ENCODE measurements around the gene FHIT.
A peak's percentile ranks its signal among the peaks of the same experiment; 100 is the strongest.
"Not testable (repeated sequence)": the region's sequence is repeated elsewhere in the genome, so short reads cannot be mapped to it uniquely, and the experiment has no call there.

Gene FHIT

DNA sequence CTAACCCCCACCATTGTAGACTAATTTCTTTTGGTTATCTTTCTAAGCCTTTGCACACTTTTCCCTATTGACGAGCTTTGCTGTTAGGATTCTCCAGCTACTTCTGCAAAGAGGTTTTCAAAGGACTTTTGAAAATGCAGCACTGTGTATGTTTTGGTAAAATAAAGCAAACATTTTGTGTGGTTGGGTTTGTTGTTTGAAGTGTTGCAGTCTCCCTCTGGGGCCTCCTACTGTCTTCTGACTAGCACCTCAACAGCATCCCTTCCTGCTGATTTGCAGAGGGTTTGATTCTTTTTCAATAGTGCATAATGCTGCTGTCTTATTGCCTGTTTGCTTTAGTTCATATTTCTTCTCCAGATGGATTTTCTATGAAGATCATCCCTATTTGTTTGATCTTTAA, 1426.4 kb downstream of the FHIT start:
- DNase-seq (ENCODE audit: low read depth) = no peak

DNA sequence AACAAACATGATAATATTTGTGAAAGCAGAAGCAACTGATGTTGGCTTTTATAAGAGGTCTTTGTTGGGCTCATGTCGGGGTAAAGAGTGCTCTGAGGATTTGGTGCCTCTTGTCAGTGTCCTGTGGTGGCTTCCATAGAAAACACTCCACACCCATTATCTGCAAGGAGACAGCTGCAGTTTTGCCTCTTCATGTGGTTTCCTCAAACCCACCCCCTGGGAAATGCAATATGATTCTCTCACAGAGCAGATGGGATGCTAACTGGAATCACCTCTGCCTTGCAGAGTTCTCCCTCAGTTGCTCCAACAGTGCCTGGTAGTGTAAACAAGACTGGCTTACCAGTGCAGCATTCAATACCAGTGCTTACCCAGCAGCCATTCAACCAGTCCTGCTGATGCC, 1430.0 kb downstream of the FHIT start:
- no peak for DNase-seq (ENCODE audit: low read depth)

DNA sequence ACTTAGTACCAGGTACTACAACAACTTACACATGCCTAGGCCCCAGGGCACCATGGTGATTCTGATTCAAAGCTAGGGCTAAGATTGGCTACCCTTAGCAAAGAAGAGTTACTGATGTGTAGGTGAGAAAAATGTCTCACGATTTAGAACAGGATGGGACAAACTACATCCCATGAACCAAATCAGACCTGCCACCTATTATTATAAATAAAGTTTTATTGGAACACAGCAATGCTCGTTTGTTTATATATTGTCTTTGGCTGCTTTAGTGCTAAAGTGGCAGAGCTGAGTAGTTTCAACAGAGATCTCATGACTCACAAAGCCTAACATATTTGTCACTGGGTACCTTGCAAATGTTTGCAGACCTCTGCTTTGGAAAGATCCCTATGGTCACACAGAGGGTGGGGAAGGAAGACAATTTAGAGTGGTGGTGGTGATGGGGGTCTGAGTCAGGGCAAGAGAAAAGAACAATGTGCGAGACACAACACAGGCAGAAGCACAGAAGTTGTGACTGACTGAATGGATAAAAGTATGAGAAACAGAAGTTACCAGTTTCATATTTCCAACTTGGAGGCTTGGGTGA, 1430.8 kb downstream of the FHIT start:
- DNase-seq (ENCODE audit: low read depth) = no peak

DNA sequence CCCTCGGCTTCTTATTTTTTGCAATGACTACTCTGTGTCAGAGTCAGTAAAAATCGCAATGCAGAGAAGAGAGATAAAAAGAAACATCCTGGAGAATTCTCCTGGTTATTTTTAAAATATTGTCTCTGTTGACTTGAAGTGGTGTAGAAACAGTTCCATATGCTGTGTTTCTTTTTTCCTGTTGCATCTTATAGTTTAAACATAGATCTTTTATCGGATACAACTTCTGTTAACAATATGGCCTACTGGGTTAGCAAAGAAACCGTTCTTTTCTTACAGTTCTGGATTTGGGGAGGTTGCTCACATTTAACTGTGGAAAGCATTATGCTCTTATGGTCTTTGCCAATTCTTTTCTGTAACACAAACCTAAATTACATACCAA, 1432.3 kb downstream of the FHIT start:
- DNase-seq (ENCODE audit: low read depth) = no peak

DNA sequence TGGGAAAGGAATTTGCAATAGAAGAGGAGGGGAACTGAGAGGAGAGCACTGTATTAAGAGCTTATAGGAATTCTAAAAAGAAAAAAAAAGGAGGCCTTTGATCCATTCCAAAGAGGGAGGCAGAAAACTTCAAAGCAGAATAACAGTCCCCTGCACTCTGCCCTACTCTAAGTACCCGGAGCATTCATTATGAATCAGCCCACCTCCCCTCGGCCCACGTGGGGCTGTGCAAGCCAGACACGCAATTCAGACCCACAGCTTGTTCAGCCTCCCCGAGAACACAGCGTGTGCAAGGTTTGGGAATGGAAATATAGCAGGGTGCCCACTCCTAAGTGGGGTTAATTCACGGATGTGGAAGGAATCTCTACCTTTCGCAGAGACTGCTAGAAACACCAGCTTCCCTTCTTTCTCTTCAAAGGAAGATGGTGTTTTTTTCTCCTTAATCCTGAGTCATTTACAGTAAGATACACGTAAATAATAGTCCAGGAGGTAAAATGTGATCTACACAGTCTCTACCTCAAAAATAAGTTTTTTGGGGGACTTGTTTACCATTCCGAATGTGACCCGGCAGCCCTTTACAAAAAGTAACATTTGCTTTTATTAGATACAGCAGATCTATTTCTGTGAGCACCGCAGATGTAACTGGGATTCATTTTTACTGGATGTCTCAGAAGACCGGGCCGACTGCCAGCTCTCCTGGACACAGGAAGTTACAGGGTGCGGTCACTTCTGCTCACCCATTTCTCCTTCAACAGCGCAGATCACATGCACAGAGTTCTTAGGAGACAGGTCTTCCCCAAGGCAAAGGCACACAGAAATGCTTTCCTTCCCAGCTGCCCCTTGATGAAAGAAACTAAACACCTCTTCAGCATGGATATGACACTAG, 1433.0 kb downstream of the FHIT start:
- peak; percentile 85 for DNase-seq (ENCODE audit: low read depth)

DNA sequence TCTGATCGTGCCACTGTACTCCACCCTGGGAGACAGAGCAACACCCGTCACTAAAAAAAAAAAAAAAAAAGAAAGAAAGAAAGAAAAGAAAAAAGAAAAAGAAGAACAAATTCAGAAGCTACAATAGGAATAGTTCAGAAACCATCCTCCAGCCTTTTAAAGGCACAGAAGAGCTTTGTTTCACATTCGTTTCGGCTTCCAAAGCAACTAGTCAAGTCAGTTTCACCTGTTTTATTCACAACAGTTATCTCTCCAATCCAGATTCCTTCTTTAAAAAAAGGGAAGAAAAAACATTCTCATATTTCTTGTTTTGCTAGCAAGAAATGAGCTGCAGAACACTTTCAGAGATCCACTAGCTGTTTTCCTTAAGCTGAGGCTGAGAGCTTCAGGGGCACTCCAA, 1433.7 kb downstream of the FHIT start:
- no peak for DNase-seq (ENCODE audit: low read depth)

DNA sequence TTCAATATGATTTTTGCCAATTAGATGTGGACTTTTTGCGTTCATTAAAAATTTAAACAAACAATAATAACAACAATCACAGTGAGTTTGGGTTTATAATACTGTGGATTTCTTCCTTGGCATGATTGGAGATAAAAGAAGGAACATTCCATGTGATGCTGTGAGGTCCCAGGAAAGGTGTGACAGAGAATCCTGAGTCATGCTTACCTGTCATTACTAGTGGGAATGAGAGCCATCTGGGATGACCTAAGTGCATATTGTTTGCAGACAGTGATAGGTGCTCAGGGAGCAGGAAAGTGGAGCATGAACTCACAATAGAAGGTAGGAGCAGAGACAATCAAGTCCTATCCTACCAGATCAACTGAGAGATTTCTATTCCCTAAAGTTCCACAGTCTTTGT, 1434.9 kb downstream of the FHIT start:
- DNase-seq (ENCODE audit: low read depth) = no peak

DNA sequence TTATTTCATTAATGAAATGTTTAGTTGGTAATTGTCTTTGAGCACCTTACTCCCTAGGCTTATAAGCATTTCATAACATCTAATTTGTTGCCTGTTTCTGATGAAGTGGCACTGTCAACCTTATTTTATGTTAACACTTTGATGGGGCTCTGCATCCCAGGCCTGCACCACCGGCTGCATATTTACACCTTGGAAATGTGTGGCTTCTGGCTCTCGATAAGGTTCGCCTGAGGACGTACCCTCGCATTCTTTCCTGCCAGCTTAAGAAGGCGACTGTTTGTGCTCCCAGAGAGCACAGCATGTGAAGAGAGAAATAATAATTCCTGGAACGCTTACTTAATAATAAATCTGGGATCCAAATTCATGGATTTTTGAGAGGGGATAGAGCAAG, 1438.1 kb downstream of the FHIT start:
- DNase-seq (ENCODE audit: low read depth) = no peak

DNA sequence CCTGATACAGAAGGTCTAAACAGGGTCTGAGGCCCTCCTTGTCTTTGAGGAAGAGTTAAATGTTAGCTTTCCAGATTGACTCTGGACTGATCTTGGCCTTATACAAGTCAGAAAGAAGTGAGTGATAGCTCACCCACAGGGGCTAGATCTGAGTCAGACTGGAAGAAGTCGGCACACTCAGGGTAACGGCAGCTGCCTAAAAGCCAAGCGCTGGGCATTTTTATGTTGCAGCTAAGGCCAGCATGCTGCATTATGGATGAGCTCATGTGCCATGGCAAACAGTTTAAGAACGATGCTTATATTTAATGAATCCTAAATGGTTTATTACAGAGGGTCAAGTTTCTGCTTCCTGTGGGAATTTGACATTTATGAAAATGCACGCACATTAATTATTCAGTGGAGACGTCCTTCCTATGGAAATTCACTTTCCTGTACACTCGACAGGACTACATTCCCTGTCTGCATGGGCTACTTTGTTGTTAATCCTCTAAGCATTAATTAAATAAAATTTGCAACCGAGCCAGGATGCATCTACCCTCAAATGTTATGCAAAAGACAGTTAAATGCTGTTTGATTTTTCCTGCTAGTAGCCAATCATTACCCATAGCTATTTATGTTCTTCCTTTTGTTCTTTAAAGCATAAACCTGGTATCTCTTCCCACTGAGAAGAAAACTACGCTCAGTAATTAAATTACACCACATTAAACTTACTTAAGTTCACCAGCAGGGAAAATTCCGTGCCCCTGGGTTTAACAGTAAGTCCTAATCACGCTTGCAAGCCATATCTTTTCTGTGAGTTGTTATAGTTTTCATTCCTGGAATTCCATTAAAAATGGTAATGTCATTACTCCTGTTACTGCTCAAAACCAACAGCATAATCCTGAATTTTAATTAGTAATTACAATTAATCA, 1438.8 kb downstream of the FHIT start:
- no peak for DNase-seq (ENCODE audit: low read depth)

DNA sequence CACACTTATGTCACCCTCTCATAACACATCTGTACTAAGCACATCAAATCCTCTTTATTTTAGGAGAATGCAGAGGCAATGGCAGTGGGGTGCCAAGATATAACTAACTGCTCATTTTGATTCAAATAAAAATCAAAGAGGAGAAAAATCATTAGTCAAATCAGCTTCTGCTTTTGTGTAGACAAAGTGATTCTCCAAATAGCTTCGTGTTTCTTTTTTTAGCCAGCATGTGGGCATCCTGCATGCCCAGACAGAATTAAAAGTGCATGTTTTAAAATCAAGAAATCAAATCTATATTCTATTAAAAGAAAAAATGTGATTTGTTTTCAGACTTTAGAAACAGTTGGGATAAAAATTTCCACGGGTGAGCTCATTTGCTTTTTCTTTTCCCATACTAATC, 1440.1 kb downstream of the FHIT start:
- no peak for DNase-seq (ENCODE audit: low read depth)

DNA sequence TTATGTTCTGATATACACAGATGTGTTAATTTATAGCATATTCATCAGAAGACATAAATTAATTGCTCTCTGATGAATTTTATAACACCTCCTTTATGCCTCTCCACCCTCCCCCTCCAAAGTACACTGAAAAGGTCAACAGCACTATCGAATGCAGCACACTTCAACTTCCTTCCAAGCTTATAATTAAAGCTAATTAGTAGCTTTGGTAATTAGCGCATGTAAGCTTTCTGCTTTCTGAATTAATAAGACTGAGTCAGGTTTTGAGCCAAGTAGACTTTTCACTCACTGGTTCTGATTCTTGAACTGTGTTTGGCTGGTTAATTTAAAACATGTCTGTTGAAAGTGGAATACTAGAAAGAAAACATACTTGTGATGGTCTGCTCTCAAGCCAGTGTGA, 1440.6 kb downstream of the FHIT start:
- no peak for DNase-seq (ENCODE audit: low read depth)

DNA sequence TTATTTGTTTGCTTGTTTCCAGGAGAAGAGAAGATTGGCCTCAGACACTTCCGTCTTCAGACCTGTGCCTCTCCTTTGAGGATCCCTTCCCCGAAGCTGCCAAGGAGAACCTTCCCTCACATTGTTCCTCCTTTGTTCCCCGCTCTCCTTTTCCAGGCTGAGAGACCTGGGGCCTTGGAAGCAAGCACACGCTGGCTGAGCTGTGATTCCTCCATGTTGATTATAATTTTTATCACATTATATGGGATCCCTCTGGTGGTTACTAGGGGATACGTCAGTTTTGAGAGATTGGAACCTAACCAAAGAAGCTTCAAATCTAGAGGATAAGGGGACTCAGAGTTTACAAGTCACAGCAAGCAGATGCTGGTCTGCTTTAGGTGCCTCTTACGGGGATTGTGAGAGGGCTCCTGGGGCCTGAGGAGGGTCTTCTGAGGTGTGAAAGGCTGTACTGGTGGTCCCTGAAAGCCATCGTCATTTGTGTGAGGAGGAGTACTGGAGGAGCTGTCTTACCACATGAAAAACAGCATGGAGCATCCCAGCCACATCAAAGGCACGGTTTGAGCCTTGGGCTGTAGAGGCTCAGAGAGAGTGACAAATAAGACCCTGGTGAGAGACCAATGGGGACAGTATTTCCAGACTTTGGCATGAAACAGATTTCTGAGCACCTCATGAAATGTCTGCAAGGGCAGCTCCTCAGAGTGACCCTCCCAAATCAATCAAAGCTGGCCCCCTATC, 1441.4 kb downstream of the FHIT start:
- peak; percentile 31 for DNase-seq (ENCODE audit: low read depth)

DNA sequence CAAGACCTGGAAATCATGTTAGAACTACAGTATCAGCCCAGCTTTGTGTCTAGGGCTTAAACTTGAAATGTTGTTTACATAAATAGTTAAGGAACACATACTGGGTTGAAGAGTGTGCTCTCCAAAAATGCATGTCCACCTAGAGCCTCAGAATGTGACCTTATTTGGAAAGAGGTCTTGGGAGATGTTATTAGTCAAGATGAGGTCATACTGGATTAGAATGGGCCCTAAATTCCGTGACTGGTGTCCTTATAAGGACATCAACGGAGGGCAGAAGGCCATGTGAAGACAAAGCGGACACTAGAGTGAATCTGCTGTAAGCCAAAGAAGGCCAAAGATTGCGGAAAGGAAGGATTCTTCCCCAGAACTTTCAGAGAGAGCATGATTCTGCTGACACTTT, 1442.2 kb downstream of the FHIT start:
- no peak for DNase-seq (ENCODE audit: low read depth)

DNA sequence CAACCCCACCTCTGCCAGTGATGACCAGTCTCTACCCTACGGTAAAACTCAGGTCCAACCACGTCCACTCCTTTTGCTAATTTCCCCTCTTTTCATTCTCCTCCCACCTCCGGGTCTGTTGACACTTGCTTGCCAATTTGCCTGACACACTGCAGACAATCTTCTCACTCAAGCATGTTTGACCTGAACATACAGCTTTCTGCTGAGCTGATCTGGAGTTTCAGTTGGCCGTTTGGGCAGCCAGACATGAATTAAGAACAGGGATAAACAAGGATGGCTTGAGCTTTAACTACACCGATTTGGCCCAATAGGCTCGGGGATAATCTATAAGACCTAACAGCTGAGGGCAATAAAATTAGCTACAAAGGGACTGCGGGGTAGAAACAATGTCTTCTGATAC, 1442.8 kb downstream of the FHIT start:
- DNase-seq (ENCODE audit: low read depth) = no peak

DNA sequence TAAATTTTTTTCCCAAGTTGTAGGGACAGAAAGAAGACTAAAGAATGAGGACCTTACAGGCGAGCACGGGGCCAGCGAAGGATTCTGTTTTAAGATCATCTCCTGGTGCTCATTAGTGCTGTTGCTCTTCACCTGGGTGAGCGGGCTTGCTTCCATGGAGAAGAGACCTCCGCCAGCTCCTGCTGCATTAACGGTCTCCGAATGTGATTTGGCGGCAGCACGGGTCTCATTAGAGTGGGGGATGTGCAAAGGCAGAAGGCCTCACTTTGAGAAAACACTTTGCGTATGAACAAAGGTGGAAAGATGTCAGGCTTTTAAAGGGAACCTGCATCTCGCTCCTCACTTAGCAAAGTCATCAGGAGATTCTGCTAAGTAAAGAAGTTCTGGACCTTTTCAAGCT, 1448.0 kb downstream of the FHIT start:
- no peak for DNase-seq (ENCODE audit: low read depth)

DNA sequence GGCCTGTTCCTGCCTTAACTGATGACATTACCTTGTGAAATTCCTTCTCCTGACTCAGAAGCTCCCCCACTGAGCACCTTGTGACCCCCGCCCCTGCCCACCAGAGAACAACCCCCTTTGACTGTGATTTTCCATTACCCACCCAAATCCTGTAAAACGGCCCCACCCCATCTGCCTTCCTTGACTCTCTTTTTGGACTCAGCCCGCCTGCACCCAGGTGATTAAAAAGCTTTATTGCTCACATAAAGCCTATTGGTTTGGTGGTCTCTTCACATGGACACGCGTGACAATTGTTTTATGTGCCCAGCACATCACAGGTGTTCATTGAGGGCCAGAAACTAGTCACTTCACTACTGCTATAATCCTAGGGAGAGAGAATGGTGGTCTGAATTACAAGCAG, 1448.8 kb downstream of the FHIT start:
- DNase-seq (ENCODE audit: low read depth) = not testable (repeated sequence)

DNA sequence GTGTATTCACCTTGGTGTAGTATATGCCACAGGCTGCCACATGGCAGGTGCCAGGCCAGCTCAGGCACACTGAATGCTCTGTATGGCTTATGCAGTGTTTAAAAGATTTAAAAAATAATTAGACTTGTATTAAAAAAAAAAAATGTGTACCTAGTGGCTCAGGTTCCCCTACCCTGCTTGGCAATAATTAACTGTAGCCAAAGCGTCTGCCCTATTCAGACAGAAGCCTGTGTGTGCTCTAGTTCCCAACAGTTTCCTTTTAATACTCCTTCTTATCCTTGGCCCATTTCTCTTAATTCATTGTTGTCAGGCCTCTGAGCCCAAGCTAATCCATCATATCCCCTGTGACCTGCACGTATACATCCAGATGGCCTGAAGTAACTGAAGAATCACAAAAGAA, 1449.2 kb downstream of the FHIT start:
- DNase-seq (ENCODE audit: low read depth) = no peak

DNA sequence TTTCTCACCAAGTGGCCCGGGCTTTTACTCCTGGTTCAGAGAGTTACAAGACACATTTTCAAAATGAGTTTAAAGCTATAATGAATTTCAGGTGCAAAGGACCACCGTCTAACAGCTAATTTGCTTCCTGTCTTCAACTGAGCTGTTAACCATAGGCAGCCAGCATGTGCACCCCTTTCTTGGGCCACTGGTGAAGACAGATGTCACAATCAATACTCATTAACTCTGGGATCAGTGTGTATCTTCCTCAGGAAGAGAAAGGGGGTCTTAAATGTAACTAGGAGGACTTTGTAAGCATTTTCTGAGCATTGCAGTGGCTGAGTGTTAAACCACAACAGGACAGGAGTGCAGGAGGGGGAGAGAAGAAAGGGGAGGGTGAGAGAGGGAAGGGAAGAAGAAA, 1450.8 kb downstream of the FHIT start:
- DNase-seq (ENCODE audit: low read depth) = no peak

DNA sequence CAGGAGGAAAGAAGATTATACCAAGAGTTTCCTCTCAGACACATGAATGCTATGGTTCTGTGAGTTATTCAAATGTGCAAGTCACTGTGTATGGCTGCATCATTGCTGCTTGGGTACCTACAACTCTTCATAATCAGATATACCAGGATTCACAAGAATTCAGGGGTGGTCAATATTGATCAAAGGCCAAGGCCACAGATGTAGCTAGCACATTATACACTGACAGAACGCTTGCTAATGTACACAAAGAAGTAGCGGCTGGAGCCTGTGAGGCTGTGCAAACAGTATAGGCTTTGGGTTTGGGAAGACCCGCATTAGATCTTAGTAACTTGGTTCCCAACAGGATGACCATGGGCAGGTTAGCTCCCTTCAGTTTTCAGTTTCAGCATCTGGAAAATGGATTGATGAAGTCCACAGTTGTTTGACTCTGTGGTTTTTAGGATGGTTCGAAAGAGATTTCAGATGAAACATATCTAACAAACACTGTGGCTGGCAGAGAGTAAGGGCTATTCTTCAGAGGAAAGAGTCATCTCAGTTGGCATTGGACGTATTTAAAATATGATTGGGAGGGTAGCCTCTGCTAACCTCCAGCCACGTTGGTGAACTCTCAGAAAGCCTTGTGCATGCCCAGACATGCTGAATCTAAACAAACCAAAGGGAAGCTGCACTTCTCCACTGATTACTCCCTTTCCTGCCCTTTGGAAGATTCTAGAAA, 1452.7 kb downstream of the FHIT start:
- DNase-seq (ENCODE audit: low read depth) = no peak

DNA sequence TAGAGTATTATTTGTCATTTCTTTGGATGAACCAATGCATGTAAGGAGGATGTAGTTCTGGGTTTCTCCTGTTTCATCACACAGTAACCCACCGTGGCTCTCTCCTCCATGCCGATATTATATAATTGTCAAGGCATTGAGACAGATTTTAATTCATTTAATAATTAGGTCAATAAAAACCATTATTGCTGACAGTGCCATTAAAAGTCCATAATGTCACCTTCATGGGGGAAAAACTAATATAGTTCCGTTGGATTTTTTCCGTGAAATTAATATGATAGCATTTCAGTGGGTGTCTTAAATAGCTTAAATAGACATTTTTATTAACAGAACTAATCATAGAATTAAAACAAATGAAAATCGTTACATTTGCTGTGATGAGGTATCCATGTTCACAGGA, 1453.7 kb downstream of the FHIT start:
- no peak for DNase-seq (ENCODE audit: low read depth)

DNA sequence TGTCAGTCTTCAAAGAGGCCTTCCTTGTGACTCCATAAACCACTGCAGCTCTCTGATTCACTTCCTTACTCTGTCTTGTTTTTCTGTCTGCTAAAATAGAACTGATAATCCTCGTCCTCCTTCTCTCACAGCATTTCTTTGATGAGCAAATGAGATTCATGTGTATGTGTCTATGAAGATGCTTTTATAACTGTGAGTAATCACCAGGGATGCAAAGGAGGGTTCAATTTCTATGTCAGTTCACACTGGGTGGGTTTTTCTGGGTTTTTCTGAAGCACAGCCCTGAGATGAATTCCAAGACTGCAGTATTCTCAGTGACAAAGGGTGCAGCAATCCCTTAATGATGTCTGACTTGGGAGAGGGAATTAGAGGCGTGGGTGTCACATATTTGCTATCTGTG, 1454.8 kb downstream of the FHIT start:
- DNase-seq (ENCODE audit: low read depth) = no peak

DNA sequence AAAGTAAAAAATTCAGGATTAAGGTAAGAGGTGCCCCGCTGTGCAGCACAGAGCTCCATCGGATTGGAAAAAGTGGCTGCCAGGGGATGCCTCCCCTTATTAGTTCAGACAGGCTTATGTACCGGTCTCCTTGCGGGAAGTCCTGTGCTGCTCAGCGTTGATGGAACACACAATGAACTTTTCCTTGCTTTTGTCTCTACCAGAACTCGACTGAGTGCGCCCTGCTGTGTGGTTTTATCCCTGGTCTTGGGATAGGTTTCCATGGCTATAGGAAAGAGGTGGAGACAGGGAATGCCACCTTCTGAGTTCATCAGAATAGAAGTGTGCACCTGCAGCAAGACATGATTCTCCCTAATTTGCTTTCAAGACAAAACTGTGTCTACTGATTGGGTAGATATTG, 1455.5 kb downstream of the FHIT start:
- no peak for DNase-seq (ENCODE audit: low read depth)
